Neural cell (in vitro differentiated cells): ENCODE results near the gene CCDC190.

Source experiments
- POLR2AphosphoS5 ChIP-seq: IDR thresholded peaks from 2 replicates; pipeline ENCODE4 v1.6.1; 2012
- RAD21 ChIP-seq: fragments of 450-650 bp; conservative IDR thresholded peaks from 2 replicates; pipeline ENCODE4 v1.6.1; 2014; ENCODE audit warnings: antibody characterized with exemption, mild to moderate bottlenecking, moderate library complexity
- SMC3 ChIP-seq: fragments of 450-650 bp; conservative IDR thresholded peaks from 2 replicates; pipeline ENCODE4 v1.6.1; 2014; ENCODE audit warnings: antibody characterized with exemption, mild to moderate bottlenecking, moderate library complexity; ENCODE audit not compliant: poor library complexity
- TAF1 ChIP-seq: IDR thresholded peaks from 2 replicates; pipeline ENCODE4 v1.6.1; 2012; ENCODE audit warnings: low read depth
- TF ChIP-seq, protein P1 (sequence below): fragments of 450-650 bp; IDR thresholded peaks from 2 replicates; pipeline ENCODE4 v1.5.1; 2014; ENCODE audit warnings: antibody characterized with exemption, mild to moderate bottlenecking, moderate library complexity; ENCODE audit not compliant: poor library complexity, severe bottlenecking
- TF ChIP-seq, protein P2 (sequence below): IDR thresholded peaks from 2 replicates; pipeline ENCODE4 v1.6.1; 2012; ENCODE audit warnings: borderline replicate concordance

DNA sequence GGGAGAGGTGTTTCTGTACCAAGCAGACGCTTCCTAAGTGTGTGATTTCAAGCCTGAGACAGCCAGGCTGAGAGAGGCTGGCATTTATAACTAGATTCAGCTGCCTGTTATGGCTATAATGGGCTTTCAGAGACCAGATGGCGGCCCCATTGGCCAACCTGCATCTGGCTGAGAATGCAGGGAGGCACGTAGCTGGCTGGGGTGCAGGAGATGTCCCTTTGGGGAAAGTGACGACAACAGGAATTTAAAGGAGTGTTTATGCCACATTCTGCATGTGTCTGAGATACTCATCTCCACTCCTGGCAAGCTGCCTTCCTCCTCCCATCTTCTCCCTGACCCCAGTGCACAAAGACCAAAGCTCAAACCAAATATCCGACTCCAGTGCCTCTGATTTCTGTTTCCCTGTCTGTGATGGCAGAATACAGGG lies 21.3 kb upstream of the CCDC190 start:
- TF ChIP-seq, protein P1, sequence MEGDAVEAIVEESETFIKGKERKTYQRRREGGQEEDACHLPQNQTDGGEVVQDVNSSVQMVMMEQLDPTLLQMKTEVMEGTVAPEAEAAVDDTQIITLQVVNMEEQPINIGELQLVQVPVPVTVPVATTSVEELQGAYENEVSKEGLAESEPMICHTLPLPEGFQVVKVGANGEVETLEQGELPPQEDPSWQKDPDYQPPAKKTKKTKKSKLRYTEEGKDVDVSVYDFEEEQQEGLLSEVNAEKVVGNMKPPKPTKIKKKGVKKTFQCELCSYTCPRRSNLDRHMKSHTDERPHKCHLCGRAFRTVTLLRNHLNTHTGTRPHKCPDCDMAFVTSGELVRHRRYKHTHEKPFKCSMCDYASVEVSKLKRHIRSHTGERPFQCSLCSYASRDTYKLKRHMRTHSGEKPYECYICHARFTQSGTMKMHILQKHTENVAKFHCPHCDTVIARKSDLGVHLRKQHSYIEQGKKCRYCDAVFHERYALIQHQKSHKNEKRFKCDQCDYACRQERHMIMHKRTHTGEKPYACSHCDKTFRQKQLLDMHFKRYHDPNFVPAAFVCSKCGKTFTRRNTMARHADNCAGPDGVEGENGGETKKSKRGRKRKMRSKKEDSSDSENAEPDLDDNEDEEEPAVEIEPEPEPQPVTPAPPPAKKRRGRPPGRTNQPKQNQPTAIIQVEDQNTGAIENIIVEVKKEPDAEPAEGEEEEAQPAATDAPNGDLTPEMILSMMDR, result no peak
- no peak for TF ChIP-seq POLR2AphosphoS5
- no peak for TF ChIP-seq SMC3
- no peak for TF ChIP-seq TAF1
- no peak for TF ChIP-seq RAD21
- TF ChIP-seq, protein P2, sequence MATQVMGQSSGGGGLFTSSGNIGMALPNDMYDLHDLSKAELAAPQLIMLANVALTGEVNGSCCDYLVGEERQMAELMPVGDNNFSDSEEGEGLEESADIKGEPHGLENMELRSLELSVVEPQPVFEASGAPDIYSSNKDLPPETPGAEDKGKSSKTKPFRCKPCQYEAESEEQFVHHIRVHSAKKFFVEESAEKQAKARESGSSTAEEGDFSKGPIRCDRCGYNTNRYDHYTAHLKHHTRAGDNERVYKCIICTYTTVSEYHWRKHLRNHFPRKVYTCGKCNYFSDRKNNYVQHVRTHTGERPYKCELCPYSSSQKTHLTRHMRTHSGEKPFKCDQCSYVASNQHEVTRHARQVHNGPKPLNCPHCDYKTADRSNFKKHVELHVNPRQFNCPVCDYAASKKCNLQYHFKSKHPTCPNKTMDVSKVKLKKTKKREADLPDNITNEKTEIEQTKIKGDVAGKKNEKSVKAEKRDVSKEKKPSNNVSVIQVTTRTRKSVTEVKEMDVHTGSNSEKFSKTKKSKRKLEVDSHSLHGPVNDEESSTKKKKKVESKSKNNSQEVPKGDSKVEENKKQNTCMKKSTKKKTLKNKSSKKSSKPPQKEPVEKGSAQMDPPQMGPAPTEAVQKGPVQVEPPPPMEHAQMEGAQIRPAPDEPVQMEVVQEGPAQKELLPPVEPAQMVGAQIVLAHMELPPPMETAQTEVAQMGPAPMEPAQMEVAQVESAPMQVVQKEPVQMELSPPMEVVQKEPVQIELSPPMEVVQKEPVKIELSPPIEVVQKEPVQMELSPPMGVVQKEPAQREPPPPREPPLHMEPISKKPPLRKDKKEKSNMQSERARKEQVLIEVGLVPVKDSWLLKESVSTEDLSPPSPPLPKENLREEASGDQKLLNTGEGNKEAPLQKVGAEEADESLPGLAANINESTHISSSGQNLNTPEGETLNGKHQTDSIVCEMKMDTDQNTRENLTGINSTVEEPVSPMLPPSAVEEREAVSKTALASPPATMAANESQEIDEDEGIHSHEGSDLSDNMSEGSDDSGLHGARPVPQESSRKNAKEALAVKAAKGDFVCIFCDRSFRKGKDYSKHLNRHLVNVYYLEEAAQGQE, result no peak
